Ascending aorta (tissue), 2 donors: Measurements from ENCODE around the gene CPXM1. TPM values are rescaled to one million over a fixed set of nuclear protein-coding genes. Genes with fewer than 3 reads are reported as not detected.
A peak's percentile ranks its signal among the peaks of the same experiment; 100 is the strongest.

Experiments
- DNase-seq, 2 donors: peaks; one replicate each; pipeline ENCODE4 v3.0.0-alpha.2; 2019; ENCODE audit warnings: low spot score in 2 of 2
- H3K27ac ChIP-seq, 2 donors: fragments of 200-600 bp; sonication (generic); one replicate each; pipeline ENCODE4 v1.5.1; 2016 to 2017; ENCODE audit warnings: mild to moderate bottlenecking in 1 of 2
- H3K27me3 ChIP-seq: fragments of 200-600 bp; sonication (generic); one replicate; pipeline ENCODE4 v1.5.1; 2017
- H3K36me3 ChIP-seq, 2 donors: fragments of 200-600 bp; sonication (generic); one replicate each; pipeline ENCODE4 v1.5.1; 2016
- H3K4me1 ChIP-seq, 2 donors: fragments of 200-600 bp; sonication (generic); one replicate each; pipeline ENCODE4 v1.5.1; 2016 to 2017; ENCODE audit warnings: mild to moderate bottlenecking in 1 of 2
- H3K4me3 ChIP-seq, 2 donors: fragments of 200-600 bp; sonication (generic); one replicate each; pipeline ENCODE4 v1.5.1; 2016 to 2017; ENCODE audit warnings: mild to moderate bottlenecking in 1 of 2
- H3K9me3 ChIP-seq, 2 donors: fragments of 200-600 bp; sonication (generic); one replicate each; pipeline ENCODE4 v1.5.1; 2016
- intact Hi-C: fragments of 100-400 bp; cut with DNase I; formaldehyde crosslinking; loops from one replicate; pipeline ENCODE4 v1.15.1; 2023
- total RNA-seq: library from RNA; depleted of rRNA; stranded (reverse); fragments of >200 nt; gene quantifications from one replicate; pipeline ENCODE4 v1.1.0, GENCODE V29; 2016
- TF ChIP-seq, protein P1 (sequence below), 3 experiments: fragments of 200-600 bp in 2 of 3; fragments of 450-650 bp in 1 of 3; sonication (generic) in 2 of 3; IDR thresholded peaks; one replicate each; pipeline ENCODE4 v1.5.1; 2016 to 2019; ENCODE audit warnings: antibody characterized with exemption in 3 of 3, mild to moderate bottlenecking in 1 of 3, moderate library complexity in 1 of 3

CPXM1 gene
- total RNA-seq, 1 donor from 2014 or later: not detected

DNA sequence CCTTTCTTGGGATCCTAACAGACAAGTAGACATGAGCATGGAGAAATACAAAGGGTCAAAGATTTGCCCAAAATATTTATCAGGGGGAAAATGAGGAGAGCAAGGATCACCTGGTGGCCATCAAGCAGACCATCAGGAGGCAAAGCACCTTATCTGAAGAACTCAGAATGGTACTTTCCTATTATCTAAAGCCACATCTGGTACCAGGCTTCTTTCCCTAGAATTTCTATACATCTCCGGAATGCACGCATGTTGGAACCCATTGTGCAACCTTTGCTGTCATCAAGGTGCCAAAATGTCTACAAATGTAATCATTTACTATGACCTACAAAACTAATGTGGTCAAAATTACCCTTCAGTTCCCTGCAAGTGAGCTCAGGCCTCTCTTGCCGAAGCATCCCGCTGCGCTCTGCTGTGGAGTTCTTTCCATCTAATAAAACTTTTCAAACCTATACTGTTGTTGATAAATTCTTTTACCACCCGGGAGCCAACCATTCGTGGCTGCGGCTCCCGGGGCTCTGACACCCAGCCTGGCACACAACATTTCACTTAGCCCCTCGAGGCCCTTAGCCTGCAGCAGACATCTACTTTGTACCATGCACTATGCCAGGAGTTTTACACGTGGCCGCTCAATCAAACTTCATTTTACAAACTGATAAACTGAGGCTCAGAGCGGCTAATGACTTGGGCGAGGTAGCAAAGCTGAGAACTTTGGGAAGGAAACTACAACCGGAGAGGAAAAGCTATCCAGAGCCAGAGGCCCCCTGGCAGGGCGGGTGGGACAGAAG, 3.8 kb upstream of the CPXM1 start:
- Histone ChIP-seq H3K27ac (no peak overlapping the region), H3K4me3 (no peak overlapping the region), H3K36me3 (no peaks in the 10 kb centered on the region), H3K27me3 (peaks cover 10% of the 10 kb centered on the region), H3K4me1 (no peaks in the 10 kb centered on the region), H3K9me3 (no peaks in the 10 kb centered on the region)
- peak in 1 of 2 donors; percentile 7 for DNase-seq
- intact Hi-C loops: no loop called here
- TF ChIP-seq, protein P1, sequence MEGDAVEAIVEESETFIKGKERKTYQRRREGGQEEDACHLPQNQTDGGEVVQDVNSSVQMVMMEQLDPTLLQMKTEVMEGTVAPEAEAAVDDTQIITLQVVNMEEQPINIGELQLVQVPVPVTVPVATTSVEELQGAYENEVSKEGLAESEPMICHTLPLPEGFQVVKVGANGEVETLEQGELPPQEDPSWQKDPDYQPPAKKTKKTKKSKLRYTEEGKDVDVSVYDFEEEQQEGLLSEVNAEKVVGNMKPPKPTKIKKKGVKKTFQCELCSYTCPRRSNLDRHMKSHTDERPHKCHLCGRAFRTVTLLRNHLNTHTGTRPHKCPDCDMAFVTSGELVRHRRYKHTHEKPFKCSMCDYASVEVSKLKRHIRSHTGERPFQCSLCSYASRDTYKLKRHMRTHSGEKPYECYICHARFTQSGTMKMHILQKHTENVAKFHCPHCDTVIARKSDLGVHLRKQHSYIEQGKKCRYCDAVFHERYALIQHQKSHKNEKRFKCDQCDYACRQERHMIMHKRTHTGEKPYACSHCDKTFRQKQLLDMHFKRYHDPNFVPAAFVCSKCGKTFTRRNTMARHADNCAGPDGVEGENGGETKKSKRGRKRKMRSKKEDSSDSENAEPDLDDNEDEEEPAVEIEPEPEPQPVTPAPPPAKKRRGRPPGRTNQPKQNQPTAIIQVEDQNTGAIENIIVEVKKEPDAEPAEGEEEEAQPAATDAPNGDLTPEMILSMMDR (IDR thresholded peaks at IDR 0.05): no peak

DNA sequence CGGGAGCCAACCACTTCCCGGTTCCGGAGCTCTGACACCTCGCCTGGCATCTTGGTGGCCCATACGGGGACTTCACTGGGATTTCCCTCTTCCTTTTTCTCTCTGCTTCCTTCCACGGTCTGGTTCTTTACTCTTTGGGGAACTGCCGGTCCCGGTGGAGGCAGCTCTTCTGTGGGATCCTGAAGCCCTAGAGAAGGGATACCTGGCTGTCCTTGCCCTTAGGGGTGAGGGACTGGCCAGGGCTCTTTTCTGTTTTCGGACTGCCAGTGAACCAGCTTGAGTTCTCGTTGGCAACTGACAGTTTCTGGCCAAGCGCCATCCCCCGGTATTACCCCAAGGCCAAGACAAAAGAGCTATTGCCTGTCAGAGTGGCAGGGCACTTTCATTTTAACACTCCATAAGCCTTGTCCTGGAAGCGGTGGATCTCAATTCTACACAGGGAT, 880 bp upstream of the CPXM1 start:
- Histone ChIP-seq H3K36me3 (no peaks in the 10 kb centered on the region), H3K9me3 (no peaks in the 10 kb centered on the region), H3K4me1 (no peaks in the 10 kb centered on the region), H3K4me3 (no peak overlapping the region), H3K27ac (no peak overlapping the region), H3K27me3 (peaks cover 10% of the 10 kb centered on the region)
- intact Hi-C loops: no loop called here
- no peak for DNase-seq
- TF ChIP-seq, protein P1 (IDR thresholded peaks at IDR 0.05): no peak

DNA sequence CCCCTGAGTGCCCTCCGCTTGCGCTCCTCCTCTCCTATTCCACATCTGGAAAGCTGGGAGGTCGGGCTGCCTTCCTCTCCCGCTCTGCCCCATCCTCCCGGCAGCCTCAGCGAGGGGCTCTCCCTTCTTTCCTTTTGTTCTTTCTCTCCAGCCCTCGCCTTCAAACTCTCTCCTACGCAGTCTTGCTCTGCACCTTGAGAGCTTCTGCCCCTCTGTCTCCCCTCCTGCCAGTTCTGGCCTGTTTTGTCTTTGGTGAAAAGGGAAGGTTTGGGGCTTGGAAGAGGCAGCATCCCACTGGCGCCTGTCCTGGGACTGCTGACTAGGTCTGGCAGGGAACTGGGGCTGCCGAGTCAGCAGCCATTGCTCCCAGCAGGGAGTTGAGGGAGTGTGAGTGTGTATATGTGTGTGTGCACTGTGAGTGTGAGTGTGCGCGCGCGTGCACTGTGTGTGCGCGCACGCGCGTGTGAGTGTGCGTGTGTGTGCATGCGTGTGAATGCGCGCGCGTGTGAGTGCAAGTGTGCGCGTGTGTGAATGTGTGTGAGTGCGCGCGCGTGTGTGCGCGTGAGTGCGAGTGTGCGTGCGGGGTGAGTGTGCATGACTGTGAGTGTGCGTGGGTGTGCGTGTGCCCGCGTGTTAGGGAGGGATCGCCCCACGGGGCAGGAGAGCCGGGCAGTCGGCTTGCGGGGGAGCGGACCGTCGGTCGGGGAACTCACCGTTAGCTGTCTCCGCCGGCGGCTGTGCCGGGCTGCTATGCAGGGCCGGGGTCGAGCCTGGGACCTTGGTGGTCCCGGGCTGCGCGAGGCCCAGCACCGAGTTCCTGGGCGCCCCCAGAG, 523 bp downstream of the CPXM1 start:
- peak overlapping the region; percentile 32 to 53 for H3K4me3 ChIP-seq
- H3K27me3 ChIP-seq: peaks cover 4% of the 10 kb centered on the region
- TF ChIP-seq, protein P1 (IDR thresholded peaks at IDR 0.05): no peak

DNA sequence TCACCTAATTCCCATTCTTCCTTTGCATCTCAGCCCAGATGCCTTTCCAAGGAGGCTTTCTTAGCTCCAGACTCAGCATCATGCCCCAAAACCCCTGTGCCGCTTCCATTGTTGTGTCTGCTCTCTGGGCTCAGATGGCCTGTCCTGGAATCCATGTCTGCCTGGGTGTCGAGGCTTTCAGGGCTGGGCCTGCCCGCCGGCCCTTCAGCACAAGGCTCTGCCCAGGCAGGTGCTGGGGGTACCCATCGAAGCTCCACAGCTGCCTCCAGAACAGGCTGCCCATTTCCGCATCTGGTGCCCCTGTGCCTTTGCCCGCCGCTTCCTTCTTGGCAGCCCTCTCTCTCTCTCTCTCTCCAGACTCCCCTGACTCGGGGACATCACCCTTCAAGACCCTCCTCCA, 1.2 kb downstream of the CPXM1 start:
- no peak for DNase-seq

More for the DNA sequence above, 523 bp downstream of the CPXM1 start:
- intact Hi-C loops: no loop called here
- H3K4me1 ChIP-seq: no peaks in the 10 kb centered on the region
- no peaks in the 10 kb centered on the region for H3K9me3 ChIP-seq
- no peaks in the 10 kb centered on the region for H3K36me3 ChIP-seq
- H3K27ac ChIP-seq: no peak overlapping the region
- DNase-seq: no peak

DNA sequence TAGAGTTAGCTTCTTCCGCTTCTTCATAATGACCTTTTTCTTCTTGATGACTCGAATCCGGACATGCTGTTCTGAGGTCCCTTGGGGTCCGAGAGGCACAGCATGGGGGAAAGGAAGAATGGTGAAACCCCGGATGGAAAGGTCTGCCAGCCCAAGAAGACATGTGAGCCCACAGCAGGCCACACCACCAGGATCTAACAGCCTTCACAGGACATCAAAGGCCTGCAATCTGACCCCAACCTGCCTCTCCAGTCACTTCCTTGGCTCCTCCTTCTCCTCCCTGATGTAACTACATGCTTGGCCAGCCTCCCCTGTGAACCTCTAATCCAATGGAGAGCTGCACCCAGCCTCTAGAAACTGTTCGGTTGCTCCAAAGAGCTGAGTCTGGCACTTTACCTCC, 1.6 kb downstream of the CPXM1 start:
- H3K4me3 ChIP-seq: no peak overlapping the region
- H3K27ac ChIP-seq: no peak overlapping the region
- TF ChIP-seq, protein P1 (IDR thresholded peaks at IDR 0.05): no peak
- no peaks in the 10 kb centered on the region for H3K4me1 ChIP-seq
- no peak for DNase-seq
- H3K36me3 ChIP-seq: no peaks in the 10 kb centered on the region
- H3K27me3 ChIP-seq: peaks cover 4% of the 10 kb centered on the region
- intact Hi-C loops: no loop called here
- no peaks in the 10 kb centered on the region for H3K9me3 ChIP-seq

More for the DNA sequence above, 1.2 kb downstream of the CPXM1 start:
- Histone ChIP-seq H3K27me3 (peaks cover 4% of the 10 kb centered on the region), H3K36me3 (no peaks in the 10 kb centered on the region), H3K27ac (no peak overlapping the region), H3K4me1 (no peaks in the 10 kb centered on the region), H3K4me3 (peak overlapping the region in 1 of 2 donors; percentile 53), H3K9me3 (no peaks in the 10 kb centered on the region)
- intact Hi-C loops: no loop called here
- TF ChIP-seq, protein P1 (IDR thresholded peaks at IDR 0.05): no peak
